ENCODE measurements around the gene SENP2.
"Not testable (repeated sequence)": the region's sequence is repeated elsewhere in the genome, so short reads cannot be mapped to it uniquely, and the experiment has no call there.

The SENP2 gene

GRCh38 chr3:185594073-185594472, 8.0 kb downstream of the SENP2 start:
- no peak for DNase-seq

- DNase-seq, result no peak
Observed at GRCh38 chr3:185595526-185595925, 9.4 kb downstream of the SENP2 start.

GRCh38 chr3:185605566-185605965, 19.5 kb downstream of the SENP2 start:
- no peak for DNase-seq

- DNase-seq, result no peak
Observed at GRCh38 chr3:185606196-185606595, 20.1 kb downstream of the SENP2 start.

- DNase-seq, result no peak
Observed at GRCh38 chr3:185613016-185613415, 26.9 kb downstream of the SENP2 start.

GRCh38 chr3:185623939-185624665, 38.0 kb downstream of the SENP2 start:
- no peak for DNase-seq

- DNase-seq, result no peak
Observed at GRCh38 chr3:185625784-185626183, 39.7 kb downstream of the SENP2 start.

GRCh38 chr3:185629554-185630181, 43.6 kb downstream of the SENP2 start:
- no peak for DNase-seq

- no peak for DNase-seq
Observed at GRCh38 chr3:185630182-185630622, 44.1 kb downstream of the SENP2 start.

- DNase-seq, result no peak
Observed at GRCh38 chr3:185631108-185631507, 45.0 kb downstream of the SENP2 start.

- no peak for DNase-seq
Observed at GRCh38 chr3:185631508-185632206, 45.6 kb downstream of the SENP2 start.

- no peak for DNase-seq
Observed at GRCh38 chr3:185632996-185633395, 46.9 kb downstream of the SENP2 start.

GRCh38 chr3:185637388-185637787, 51.3 kb downstream of the SENP2 start:
- no peak for DNase-seq

GRCh38 chr3:185638651-185639050, 52.6 kb downstream of the SENP2 start:
- DNase-seq, result not testable (repeated sequence)

- DNase-seq, result no peak
Observed at GRCh38 chr3:185639632-185640206, 53.6 kb downstream of the SENP2 start.

- DNase-seq, result no peak
Observed at GRCh38 chr3:185640308-185640707, 54.2 kb downstream of the SENP2 start.

- not testable (repeated sequence) for DNase-seq
Observed at GRCh38 chr3:185645191-185645590, 59.1 kb downstream of the SENP2 start.

GRCh38 chr3:185645596-185646381, 59.7 kb downstream of the SENP2 start:
- DNase-seq, result peak; percentile 41 to 48

GRCh38 chr3:185646382-185647133, 60.5 kb downstream of the SENP2 start:
- no peak for DNase-seq

- DNase-seq, result no peak
Observed at GRCh38 chr3:185647134-185647879, 61.2 kb downstream of the SENP2 start.

- no peak for DNase-seq
Observed at GRCh38 chr3:185647880-185648210, 61.8 kb downstream of the SENP2 start.

All from SHP77 (cell line).